Activated naive CD4-positive, alpha-beta T cell treated with anti-CD3 and anti-CD28 coated beads, Interleukin-2, amount 50 U/mL, for 16 hours (primary cell): ENCODE measurements around the gene PTGDS.

Experiments used
- DNase-seq: peaks from one replicate; pipeline ENCODE4 v3.0.0-alpha.2; 2020

The PTGDS gene

GRCh38 chr9:137011907-137012675 is 34.8 kb downstream of the PTGDS start:
- no peak for DNase-seq

GRCh38 chr9:137012694-137013570 is 35.6 kb downstream of the PTGDS start:
- no peak for DNase-seq

GRCh38 chr9:137013571-137013940 is 36.3 kb downstream of the PTGDS start:
- no peak for DNase-seq

GRCh38 chr9:137014166-137014565 is 36.9 kb downstream of the PTGDS start:
- no peak for DNase-seq

GRCh38 chr9:137014776-137015539 is 37.7 kb downstream of the PTGDS start:
- no peak for DNase-seq

GRCh38 chr9:137015540-137015930 is 38.2 kb downstream of the PTGDS start:
- no peak for DNase-seq

- DNase-seq = no peak
These were observed 38.7 kb downstream of the PTGDS start for GRCh38 chr9:137015976-137016375.

- DNase-seq = no peak
These were observed 39.1 kb downstream of the PTGDS start for GRCh38 chr9:137016436-137016835.

GRCh38 chr9:137017071-137017470 is 39.8 kb downstream of the PTGDS start:
- no peak for DNase-seq

- DNase-seq = no peak
These were observed 40.6 kb downstream of the PTGDS start for GRCh38 chr9:137017791-137018497.

GRCh38 chr9:137018761-137019559 is 41.7 kb downstream of the PTGDS start:
- DNase-seq = no peak

GRCh38 chr9:137019891-137020683 is 42.8 kb downstream of the PTGDS start:
- DNase-seq = no peak

GRCh38 chr9:137020771-137021567 is 43.7 kb downstream of the PTGDS start:
- no peak for DNase-seq

- no peak for DNase-seq
These were observed 44.3 kb downstream of the PTGDS start for GRCh38 chr9:137021568-137021978.

- peak; percentile 70 for DNase-seq
These were observed 44.8 kb downstream of the PTGDS start for GRCh38 chr9:137021979-137022661.

GRCh38 chr9:137022662-137023008 is 45.3 kb downstream of the PTGDS start:
- no peak for DNase-seq

GRCh38 chr9:137023157-137023556 is 45.9 kb downstream of the PTGDS start:
- no peak for DNase-seq

GRCh38 chr9:137023583-137023991 is 46.3 kb downstream of the PTGDS start:
- no peak for DNase-seq

- no peak for DNase-seq
These were observed 48.2 kb downstream of the PTGDS start for GRCh38 chr9:137025517-137025966.
